AG09319 (cell line): ENCODE data around the gene MYO1F.

ENCODE experiments used
- DNase-seq: peaks from one replicate; pipeline ENCODE4 v3.0.0-alpha.2; 2010; ENCODE audit warnings: low read depth; ENCODE audit errors: extremely low read depth
- TF ChIP-seq, protein P1 (sequence below): IDR thresholded peaks from 2 replicates; pipeline ENCODE4 v1.5.1; 2011; ENCODE audit warnings: low read depth, mild to moderate bottlenecking, inconsistent platforms, low read length, moderate library complexity

The MYO1F gene

DNA sequence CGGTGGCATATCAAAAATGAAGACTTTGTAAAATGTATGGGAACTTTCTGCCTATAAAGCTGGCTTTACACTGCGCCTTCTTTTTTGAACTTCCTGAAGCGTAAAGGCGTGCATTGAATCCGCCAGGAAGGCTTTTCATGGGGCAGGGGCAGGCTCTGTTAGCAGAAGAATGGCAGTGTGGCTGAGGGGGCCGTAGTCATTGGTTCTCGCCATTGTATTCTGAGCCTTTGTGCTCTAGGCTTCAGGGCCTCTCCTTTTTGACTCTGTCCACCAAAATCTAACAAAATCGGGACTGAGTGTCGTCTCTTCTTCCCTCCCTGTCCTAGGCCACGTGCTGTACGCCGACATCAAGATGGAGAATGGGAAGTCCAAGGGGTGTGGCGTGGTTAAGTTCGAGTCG, 88.9 kb downstream of the MYO1F start:
- TF ChIP-seq, protein P1, sequence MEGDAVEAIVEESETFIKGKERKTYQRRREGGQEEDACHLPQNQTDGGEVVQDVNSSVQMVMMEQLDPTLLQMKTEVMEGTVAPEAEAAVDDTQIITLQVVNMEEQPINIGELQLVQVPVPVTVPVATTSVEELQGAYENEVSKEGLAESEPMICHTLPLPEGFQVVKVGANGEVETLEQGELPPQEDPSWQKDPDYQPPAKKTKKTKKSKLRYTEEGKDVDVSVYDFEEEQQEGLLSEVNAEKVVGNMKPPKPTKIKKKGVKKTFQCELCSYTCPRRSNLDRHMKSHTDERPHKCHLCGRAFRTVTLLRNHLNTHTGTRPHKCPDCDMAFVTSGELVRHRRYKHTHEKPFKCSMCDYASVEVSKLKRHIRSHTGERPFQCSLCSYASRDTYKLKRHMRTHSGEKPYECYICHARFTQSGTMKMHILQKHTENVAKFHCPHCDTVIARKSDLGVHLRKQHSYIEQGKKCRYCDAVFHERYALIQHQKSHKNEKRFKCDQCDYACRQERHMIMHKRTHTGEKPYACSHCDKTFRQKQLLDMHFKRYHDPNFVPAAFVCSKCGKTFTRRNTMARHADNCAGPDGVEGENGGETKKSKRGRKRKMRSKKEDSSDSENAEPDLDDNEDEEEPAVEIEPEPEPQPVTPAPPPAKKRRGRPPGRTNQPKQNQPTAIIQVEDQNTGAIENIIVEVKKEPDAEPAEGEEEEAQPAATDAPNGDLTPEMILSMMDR: no peak

DNA sequence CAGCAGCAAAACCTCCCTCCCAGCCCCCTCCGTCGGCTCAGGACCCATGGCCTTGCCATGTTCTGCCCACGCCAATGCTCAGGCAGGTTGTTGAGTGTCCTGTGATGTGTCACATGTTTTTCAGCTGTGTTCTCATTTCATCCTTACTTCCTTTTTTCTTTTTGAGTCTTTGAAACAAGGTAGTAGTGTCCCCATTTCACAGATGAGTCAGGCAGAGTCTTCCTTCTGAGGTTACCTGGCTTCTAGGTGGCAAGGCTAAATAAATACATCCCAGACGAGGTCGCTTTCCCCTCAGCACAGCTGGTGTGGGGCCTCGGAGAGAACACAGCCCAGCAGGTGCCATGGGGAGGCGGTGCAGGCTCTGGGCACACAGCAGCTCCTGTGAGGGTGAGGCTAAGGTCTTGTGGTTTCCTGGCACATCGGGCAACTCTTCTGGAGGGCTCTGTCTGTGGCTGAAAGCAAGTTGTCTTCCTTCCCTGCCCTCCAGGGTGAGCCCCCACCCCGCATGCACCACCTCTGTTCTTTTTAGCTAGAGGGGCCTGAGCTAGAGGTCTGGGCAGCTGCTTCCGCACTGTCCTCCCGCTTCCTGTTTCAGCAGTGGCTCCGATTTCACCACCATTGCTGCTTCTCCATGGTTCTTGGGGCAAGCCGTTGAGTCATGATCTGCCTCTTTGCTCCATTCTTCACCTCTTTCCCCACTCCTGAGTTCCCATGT, 89.9 kb downstream of the MYO1F start:
- TF ChIP-seq, protein P1: no peak
- no peak for DNase-seq

More for the DNA sequence above, 88.9 kb downstream of the MYO1F start:
- DNase-seq: no peak

DNA sequence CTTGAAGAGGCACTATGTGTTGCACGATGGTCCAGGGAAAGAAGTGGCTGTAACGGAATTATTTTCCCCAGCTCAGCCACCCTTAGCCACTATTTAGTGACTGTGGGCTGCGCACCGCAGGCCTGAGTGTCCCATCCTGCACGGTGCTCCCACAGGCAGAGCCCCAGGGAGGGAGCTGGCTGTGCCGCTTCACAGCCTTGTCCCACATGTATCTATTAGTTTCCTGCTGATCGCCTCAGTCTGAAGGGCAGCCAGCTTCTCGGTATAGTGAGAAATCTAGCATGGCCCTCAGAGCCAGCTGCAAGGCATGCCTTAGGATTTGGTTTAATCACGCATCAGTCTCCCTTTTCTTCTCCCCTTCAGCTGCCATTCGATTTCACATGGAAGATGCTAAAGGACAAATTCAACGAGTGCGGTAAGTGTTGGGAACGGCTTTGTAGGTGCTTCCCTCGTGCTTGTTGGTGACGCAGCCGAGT, 90.5 kb downstream of the MYO1F start:
- no peak for DNase-seq
- TF ChIP-seq, protein P1: no peak

DNA sequence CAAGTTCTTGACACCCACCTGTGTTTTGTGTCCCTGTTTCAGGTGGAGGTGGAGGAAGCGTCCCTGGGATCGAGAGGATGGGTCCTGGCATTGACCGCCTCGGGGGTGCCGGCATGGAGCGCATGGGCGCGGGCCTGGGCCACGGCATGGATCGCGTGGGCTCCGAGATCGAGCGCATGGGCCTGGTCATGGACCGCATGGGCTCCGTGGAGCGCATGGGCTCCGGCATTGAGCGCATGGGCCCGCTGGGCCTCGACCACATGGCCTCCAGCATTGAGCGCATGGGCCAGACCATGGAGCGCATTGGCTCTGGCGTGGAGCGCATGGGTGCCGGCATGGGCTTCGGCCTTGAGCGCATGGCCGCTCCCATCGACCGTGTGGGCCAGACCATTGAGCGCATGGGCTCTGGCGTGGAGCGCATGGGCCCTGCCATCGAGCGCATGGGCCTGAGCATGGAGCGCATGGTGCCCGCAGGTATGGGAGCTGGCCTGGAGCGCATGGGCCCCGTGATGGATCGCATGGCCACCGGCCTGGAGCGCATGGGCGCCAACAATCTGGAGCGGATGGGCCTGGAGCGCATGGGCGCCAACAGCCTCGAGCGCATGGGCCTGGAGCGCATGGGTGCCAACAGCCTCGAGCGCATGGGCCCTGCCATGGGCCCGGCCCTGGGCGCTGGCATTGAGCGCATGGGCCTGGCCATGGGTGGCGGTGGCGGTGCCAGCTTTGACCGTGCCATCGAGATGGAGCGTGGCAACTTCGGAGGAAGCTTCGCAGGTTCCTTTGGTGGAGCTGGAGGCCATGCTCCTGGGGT, 91.5 kb downstream of the MYO1F start:
- TF ChIP-seq, protein P1: no peak
- DNase-seq: no peak

DNA sequence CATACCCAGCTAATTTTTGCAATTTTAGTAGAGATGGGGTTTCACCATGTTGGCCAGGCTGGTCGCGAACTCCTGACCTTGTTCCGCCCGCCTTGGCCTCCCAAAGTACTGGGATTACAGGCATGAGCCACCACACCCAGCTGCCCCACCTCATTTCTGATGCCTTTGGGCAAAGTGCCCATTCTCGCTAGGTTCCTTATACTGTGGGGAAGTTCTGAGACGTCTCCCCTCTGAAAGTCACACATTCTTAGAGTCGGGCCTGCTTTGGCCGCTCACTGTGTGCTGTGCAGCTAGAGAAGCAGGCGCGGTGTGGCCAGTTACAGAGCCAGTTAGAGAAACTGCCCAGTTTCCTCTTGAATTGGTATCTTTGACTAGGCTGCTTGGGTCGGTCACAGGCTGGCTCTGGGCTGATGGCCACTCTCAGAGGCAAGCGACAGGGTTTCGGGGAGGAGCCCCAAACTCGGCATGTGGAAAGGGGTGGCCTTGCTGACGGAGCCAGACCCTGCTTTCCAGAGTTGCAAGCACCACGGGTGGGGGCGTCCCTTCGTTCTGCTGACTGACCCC, 92.8 kb downstream of the MYO1F start:
- no peak for DNase-seq
- TF ChIP-seq, protein P1: no peak

DNA sequence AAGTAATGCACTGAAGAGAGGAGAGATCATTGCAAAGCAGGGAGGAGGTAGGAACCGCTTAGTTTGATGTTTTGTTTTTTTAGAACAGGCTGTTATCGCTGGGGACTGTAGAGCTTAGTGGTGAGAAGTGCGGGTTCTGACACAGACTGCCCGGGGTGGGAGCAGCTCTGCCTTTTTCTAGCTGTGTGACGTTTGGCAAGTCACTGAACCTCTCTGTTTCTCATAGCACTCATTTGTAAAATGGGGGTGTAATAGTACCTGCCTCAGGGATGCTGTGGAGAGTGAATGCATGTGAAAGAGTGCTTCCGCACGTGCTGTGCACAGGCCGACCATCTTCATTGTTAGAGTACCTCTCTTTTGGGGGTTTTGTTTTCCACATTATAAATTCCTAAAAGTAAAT, 94.1 kb downstream of the MYO1F start:
- no peak for DNase-seq
- TF ChIP-seq, protein P1: no peak

DNA sequence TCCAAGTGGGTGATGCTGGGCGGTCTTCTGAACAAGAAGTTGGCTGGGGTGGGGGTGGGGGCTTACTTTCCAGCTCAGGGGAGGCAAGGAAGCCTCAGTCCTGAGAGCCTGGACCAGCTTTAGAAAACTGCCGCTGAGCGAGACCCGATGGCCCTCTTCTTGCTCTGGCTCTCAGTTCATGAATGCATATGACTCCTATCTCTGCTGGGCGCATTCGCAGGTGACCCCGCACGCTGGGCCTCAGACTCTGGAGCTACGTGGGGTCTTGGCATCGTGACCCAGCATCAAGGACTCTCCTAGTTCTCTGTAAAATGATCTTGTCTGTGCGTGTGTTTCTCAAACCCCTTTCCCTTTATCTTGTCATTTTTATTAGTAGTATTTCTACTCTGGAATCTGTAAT, 94.5 kb downstream of the MYO1F start:
- DNase-seq: no peak
- TF ChIP-seq, protein P1: no peak
